A673 (cell line): ENCODE measurements around the gene CAVIN1.
"Not testable (repeated sequence)": the region's sequence is repeated elsewhere in the genome, so short reads cannot be mapped to it uniquely, and the experiment has no call there.

Experiments used
- CTCF ChIP-seq: fragments of 300-800, 200-600 bp; sonication (generic); conservative IDR thresholded peaks from 2 replicates; pipeline ENCODE4 v1.5.1; 2017; ENCODE audit warnings: low read depth, mild to moderate bottlenecking, antibody characterized with exemption, low read length, moderate library complexity, mixed read lengths
- EZH2 ChIP-seq: fragments of 200-600 bp; sonication (generic); IDR thresholded peaks from 2 replicates; pipeline ENCODE4 v1.6.1; 2017; ENCODE audit warnings: borderline replicate concordance, low read depth, mild to moderate bottlenecking, mixed read lengths, antibody characterized with exemption, low read length; ENCODE audit not compliant: poor library complexity, severe bottlenecking

DNA sequence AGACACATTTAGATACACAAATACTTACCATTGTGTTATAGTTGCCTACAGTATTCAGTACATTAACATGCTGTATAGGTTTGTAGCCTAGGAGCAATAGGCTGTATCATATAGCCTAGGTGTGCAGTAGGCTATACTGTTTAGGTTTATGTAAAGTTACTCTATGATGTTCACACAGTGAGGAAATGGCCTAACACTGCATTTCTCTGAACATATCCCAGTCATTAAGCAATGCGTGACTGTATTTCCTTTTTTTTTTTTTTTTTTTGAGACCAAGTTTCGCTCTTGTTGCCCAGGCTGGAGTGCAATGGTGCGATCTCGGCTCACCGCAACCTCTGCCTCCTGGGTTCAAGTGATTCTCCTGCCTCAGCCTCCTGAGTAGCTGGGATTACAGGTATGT lies 5.1 kb downstream of the CAVIN1 start:
- TF ChIP-seq EZH2, CTCF: not testable (repeated sequence)
